PFSK-1 (cell line): Measurements from ENCODE around the gene TMEM151A.

Experiments
- FOXP2 ChIP-seq: optimal IDR thresholded peaks from 2 replicates; pipeline ENCODE3; 2011; ENCODE audit warnings: borderline replicate concordance, control low read depth, inconsistent platforms; ENCODE audit not compliant: insufficient read depth; ENCODE audit errors: extremely low read length, extremely low read depth
- POLR2AphosphoS5 ChIP-seq: IDR thresholded peaks from 2 replicates; pipeline ENCODE4 v1.6.1; 2012; ENCODE audit warnings: low read depth, mild to moderate bottlenecking, control low read depth, low read length, moderate library complexity
- SIN3A ChIP-seq: IDR thresholded peaks from 2 replicates; pipeline ENCODE4 v1.6.1; 2012; ENCODE audit warnings: mild to moderate bottlenecking, low read length, moderate library complexity, borderline replicate concordance; ENCODE audit not compliant: insufficient read depth
- TAF1 ChIP-seq: IDR thresholded peaks from 2 replicates; pipeline ENCODE4 v1.6.1; 2012; ENCODE audit warnings: low read length, control low read depth, borderline replicate concordance; ENCODE audit not compliant: insufficient read depth
- TF ChIP-seq, protein P1 (sequence below), 2 experiments: IDR thresholded peaks; 2 replicates each; pipeline versions ENCODE4 v1.6.1 to v1.8.0; 2011 to 2012; ENCODE audit warnings: low read depth in 2 of 2, low read length in 2 of 2, control low read depth in 1 of 2, inconsistent platforms in 1 of 2, mild to moderate bottlenecking in 1 of 2, moderate library complexity in 1 of 2; ENCODE audit not compliant: insufficient read depth in 1 of 2

Gene TMEM151A

DNA sequence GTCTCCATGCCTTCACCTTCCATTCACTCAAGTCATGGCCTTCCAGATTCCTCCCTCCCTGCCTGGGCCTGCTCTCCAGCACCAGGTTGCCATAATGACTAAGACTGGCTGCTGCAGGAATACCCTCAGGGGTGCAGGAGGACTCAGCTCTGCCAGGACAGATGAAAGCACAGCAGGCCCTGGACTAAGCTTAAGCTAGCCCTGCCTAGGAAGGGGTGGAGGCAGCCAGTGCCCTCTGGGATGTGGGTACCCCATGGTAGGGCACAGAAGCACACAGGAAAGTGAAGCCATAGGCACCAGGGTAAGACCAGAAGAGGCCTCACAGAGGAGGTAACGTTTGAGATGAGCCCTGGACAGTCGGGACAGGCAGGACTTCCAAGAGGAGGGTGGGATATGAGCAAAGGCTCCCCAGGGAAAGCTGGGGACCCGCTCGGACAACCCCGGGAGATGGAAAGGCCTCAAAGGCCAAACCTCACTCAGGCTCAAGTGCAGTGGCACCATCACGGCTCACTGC, 47.5 kb downstream of the TMEM151A start:
- no peak for TF ChIP-seq SIN3A
- TF ChIP-seq FOXP2: no peak
- TF ChIP-seq TAF1: no peak
- TF ChIP-seq, protein P1, sequence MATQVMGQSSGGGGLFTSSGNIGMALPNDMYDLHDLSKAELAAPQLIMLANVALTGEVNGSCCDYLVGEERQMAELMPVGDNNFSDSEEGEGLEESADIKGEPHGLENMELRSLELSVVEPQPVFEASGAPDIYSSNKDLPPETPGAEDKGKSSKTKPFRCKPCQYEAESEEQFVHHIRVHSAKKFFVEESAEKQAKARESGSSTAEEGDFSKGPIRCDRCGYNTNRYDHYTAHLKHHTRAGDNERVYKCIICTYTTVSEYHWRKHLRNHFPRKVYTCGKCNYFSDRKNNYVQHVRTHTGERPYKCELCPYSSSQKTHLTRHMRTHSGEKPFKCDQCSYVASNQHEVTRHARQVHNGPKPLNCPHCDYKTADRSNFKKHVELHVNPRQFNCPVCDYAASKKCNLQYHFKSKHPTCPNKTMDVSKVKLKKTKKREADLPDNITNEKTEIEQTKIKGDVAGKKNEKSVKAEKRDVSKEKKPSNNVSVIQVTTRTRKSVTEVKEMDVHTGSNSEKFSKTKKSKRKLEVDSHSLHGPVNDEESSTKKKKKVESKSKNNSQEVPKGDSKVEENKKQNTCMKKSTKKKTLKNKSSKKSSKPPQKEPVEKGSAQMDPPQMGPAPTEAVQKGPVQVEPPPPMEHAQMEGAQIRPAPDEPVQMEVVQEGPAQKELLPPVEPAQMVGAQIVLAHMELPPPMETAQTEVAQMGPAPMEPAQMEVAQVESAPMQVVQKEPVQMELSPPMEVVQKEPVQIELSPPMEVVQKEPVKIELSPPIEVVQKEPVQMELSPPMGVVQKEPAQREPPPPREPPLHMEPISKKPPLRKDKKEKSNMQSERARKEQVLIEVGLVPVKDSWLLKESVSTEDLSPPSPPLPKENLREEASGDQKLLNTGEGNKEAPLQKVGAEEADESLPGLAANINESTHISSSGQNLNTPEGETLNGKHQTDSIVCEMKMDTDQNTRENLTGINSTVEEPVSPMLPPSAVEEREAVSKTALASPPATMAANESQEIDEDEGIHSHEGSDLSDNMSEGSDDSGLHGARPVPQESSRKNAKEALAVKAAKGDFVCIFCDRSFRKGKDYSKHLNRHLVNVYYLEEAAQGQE (IDR thresholded peaks at IDR 0.05; ENCODE audit: insufficient read depth in 1 of 2, low read depth in 2 of 2, low read length in 2 of 2): no peak
- TF ChIP-seq POLR2AphosphoS5: no peak

DNA sequence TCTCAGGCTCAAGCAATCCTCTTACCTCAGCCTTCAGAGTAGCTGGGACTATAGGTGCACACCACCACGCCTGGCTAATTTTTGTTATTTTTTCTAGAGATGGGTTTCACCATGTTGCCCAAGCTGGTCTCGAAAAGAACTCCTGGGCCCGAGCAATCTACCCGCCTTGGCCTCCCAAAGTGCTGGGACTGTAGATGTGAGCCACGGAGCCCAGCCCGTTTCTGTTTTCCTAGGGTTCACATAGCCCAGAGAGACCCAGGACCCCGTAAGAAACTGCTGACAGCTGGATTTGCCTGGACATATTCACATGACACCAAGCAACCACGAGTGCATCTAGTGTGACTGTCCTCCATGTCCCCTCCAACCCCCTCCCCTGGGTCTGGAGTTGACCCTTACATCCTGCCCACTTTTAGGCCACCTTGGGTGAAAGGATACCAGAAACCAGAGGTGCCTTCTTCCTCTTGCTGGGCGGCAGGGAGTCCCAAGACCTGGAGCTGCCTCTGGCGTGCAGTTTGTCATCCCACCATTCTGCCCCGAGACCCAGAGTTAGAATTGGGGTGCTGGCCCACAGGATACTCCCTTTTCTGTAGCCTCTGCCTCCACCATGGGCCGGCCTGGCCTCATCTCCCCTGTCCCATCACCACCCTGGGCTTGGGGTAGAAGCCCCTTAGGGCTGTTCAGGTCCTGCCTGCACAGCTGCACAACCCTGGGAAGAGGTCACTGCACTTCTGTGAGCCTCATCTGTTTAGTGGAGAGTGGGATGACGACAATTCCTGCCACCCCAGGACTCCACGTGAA, 48.2 kb downstream of the TMEM151A start:
- TF ChIP-seq, protein P1 (IDR thresholded peaks at IDR 0.05; ENCODE audit: insufficient read depth in 1 of 2, low read depth in 2 of 2, low read length in 2 of 2): no peak
- TF ChIP-seq FOXP2 (no peak), POLR2AphosphoS5 (no peak), TAF1 (no peak), SIN3A (no peak)

DNA sequence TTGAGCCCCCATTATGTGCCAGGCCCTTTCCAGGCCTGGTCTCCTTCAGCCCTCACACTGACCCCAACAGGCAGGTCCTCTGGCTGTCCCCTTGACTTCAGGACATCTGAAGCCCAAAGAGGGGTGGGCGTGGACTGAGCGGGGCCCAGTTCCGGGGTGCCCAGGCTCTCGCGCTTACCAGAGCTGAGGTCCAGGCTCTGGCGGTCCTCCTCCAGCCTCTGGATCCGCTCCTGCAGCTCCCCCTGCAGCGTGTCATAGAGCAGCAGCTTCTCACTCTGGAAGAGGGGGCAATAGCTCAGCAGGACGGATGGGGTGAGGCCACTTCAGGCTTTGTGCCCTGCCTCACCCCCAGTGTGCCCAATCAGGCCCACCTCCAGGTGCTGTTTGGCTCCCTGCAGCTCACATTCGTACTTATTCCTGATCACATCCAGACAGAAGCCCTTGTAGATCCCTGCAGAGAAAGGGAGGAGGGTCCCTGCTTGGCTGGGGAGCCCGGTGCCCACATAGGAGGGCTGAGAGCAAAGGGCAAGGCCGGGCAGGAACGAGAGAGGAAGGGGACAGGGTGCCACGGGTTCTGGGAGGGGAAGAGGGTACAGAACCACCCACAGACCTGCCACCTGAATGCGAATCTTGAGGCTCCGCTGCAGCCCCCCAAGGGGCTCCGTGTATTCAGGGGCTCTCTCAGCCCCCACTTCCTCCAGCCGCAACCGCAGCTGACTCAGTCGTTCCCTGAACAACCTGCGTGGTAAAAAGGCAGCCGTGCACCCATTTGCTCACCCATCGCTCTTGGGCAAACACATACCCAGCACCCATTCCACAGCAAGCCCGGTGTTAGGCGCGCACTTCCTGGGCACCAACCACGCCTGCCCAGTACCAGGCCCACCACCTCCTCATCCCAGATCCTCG, 49.2 kb downstream of the TMEM151A start:
- TF ChIP-seq POLR2AphosphoS5 (no peak), FOXP2 (no peak), TAF1 (no peak), SIN3A (no peak)
- TF ChIP-seq, protein P1 (IDR thresholded peaks at IDR 0.05; ENCODE audit: insufficient read depth in 1 of 2, low read depth in 2 of 2, low read length in 2 of 2): no peak

DNA sequence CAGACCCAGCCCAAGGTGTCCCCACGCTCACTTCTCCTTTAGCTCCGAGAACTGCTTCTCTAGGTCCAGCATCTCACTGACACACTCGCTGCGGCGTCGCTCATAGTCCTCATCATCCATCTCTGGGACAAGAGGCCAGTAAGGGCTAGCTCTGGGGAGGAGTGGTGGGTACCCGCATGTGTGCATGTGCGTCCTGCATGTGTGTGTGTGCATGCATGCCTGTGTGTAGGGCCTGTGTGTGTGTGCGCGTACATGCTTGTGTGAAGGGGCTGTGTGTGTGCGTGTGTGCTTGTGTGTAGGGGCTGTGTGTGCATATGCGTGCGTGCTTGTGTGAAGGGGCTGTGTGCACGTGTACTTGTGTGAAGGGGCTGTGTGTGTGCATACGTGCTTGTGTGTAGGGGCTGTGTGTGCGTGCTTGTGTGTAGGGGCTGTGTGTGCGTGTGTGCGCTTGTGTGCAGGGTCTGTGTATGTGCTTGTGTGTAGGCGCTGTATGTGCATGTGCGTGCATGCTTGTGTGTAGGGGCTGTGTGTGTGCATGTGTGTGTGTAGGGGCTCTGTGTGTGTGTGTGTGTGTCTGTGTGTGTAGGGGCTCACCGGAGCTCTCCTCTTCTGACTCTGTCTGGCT, 49.9 kb downstream of the TMEM151A start:
- TF ChIP-seq SIN3A: no peak
- TF ChIP-seq FOXP2: no peak
- no peak for TF ChIP-seq TAF1
- TF ChIP-seq, protein P1 (IDR thresholded peaks at IDR 0.05; ENCODE audit: insufficient read depth in 1 of 2, low read depth in 2 of 2, low read length in 2 of 2): no peak
- TF ChIP-seq POLR2AphosphoS5: no peak
